SJSA1 (cell line): ENCODE results near the gene KRI1. TPM values are rescaled to one million over a fixed set of nuclear protein-coding genes. Genes with fewer than 3 reads are reported as not detected.
"Not testable (repeated sequence)": the region's sequence is repeated elsewhere in the genome, so short reads cannot be mapped to it uniquely, and the experiment has no call there.

Experiments used
- DNase-seq, 2 experiments: peaks; one replicate each; pipeline ENCODE4 v3.0.0-alpha.2; 2015 to 2020; ENCODE audit warnings: low spot score in 2 of 2, low read depth in 1 of 2
- H3K27ac ChIP-seq: fragments of 250-450 bp; sonication (Bioruptor Pico); 2 replicates; pipeline ENCODE4 v1.5.1; 2020; ENCODE audit warnings: mild to moderate bottlenecking, moderate library complexity
- H3K27me3 ChIP-seq: fragments of 250-450 bp; sonication (Bioruptor Pico); replicated peaks from 2 replicates; pipeline ENCODE4 v1.5.1; 2020; ENCODE audit warnings: mild to moderate bottlenecking, moderate library complexity
- H3K36me3 ChIP-seq: fragments of 250-450 bp; sonication (Bioruptor Pico); 2 replicates; pipeline ENCODE4 v1.5.1; 2020; ENCODE audit warnings: mild to moderate bottlenecking
- H3K4me1 ChIP-seq: fragments of 250-450 bp; sonication (Bioruptor Pico); replicated peaks from 2 replicates; pipeline ENCODE4 v1.6.1; 2021; ENCODE audit warnings: mild to moderate bottlenecking
- H3K4me3 ChIP-seq: fragments of 250-450 bp; sonication (Bioruptor Pico); 2 replicates; pipeline ENCODE4 v1.5.1; 2020; ENCODE audit warnings: mild to moderate bottlenecking
- H3K9me3 ChIP-seq: fragments of 250-450 bp; sonication (Bioruptor Pico); replicated peaks from 2 replicates; pipeline ENCODE4 v1.5.1; 2020; ENCODE audit warnings: mild to moderate bottlenecking
- total RNA-seq: library from RNA; depleted of rRNA; stranded (reverse); fragments of >200 nt; shearing (Covaris generic); gene quantifications from 2 replicates; pipeline ENCODE4 v1.2.3, GENCODE V29; 2014

The KRI1 gene
- total RNA-seq, 1 experiment from 2014 or later: 15.2 TPM

DNA sequence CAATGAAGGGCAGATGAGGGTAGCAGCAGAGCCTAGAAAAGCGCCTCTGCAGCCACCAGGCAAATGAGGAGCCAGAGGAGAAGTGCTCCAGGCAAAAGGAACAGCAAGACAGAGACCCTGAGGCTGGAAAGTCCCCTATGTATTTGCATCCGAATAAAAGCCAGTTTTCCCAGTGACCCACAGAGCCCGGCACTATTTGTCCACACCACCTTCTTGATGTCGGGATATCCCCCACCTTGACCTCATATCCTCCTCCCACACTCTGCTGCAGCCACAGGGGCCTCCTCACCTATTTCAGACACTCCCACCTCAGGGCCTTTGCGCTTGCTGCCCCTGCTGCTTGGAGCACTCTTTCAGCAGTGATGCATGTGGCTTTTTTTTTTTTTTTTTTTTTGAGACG is 15.5 kb downstream of the KRI1 start:
- Histone ChIP-seq H3K4me3 (no peak overlapping the region), H3K27ac (no peak overlapping the region), H3K9me3 (no peaks in the 10 kb centered on the region), H3K36me3 (peaks cover 77% of the 10 kb centered on the region), H3K4me1 (no peaks in the 10 kb centered on the region), H3K27me3 (no peaks in the 10 kb centered on the region)
- no peak for DNase-seq

GRCh38 chr19:10549733-10550132 is 16.1 kb downstream of the KRI1 start:
- H3K27ac ChIP-seq: no peak overlapping the region
- H3K36me3 ChIP-seq: peaks cover 71% of the 10 kb centered on the region
- H3K27me3 ChIP-seq: no peaks in the 10 kb centered on the region
- H3K9me3 ChIP-seq: no peaks in the 10 kb centered on the region
- no peak overlapping the region for H3K4me3 ChIP-seq
- no peak for DNase-seq
- peaks cover 3% of the 10 kb centered on the region for H3K4me1 ChIP-seq

DNA sequence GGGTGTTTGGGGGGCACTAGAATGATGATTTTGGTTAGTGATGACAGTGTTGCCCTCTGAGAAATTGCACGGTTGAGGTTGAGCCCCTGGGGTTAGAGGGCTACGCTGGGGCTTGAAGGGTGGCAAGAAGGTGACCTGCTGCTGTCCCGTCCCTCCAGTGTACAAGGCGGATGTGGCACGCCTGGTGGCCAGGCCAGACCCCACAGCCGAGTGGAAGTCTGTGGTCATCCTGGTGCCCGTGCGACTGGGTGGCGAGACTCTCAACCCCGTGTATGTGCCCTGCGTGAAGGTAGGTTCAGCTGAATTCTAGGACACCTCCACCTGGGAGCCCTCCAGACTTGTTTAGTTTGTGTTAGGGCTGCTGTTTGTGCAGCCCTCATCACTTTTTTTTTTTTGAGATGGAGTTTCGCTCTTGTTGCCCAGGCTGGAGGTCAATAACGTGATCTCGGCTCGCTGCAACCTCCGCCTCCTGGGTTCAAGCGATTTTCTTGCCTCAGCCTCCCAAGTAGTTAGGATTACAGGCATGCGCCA is 17.0 kb downstream of the KRI1 start:
- Histone ChIP-seq H3K4me1 (peaks cover 8% of the 10 kb centered on the region), H3K27ac (no peak overlapping the region), H3K9me3 (no peaks in the 10 kb centered on the region), H3K36me3 (peaks cover 65% of the 10 kb centered on the region), H3K4me3 (no peak overlapping the region), H3K27me3 (no peaks in the 10 kb centered on the region)
- no peak for DNase-seq

DNA sequence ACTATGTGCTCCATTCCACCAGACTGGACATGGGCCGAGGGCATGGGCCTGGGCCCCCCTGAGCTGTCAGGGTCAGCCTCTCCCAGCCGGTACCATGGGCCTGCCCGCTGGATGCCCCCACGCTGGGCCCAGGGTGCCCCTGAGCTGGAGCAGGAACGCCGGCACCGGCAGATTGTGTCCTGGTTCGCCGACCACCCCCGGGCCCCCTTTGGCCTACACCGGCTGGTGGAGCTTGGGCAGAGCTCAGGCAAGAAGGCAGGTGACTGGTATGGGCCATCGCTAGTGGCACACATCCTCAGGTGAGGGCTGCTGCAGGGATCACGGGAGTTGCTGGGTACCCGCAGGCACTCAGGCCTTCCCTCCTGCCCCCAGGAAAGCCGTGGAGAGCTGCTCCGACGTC is 19.0 kb downstream of the KRI1 start:
- peaks cover 12% of the 10 kb centered on the region for H3K4me1 ChIP-seq
- H3K4me3 ChIP-seq: no peak overlapping the region
- H3K27ac ChIP-seq: no peak overlapping the region
- H3K27me3 ChIP-seq: no peaks in the 10 kb centered on the region
- DNase-seq: no peak
- peaks cover 47% of the 10 kb centered on the region for H3K36me3 ChIP-seq
- H3K9me3 ChIP-seq: 0 out of 2 replicates have a peak, but pooled peaks cover 6% of the 10 kb centered on the region

DNA sequence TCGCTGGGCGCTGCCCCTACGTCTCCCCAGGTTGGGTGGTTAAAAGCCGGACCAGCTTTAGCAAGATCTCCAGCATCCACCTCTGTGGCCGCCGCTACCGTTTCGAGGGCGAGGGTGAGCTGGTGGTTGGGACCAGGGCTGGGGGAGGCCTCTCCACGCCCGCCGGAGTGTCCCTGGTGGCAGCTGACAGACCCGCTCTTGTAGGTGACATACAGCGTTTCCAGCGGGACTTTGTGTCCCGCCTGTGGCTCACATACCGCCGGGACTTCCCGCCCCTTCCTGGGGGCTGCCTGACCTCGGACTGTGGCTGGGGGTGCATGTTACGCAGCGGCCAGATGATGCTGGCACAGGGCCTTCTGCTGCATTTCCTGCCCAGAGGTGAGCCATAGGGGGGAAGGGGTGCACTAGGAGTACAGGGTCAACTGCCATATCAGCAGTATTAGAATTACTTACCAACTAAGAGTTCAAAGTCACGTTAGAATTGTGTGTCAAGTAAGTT is 21.0 kb downstream of the KRI1 start:
- no peak for DNase-seq
- Histone ChIP-seq H3K27ac (no peak overlapping the region), H3K4me1 (peaks cover 12% of the 10 kb centered on the region), H3K27me3 (no peaks in the 10 kb centered on the region), H3K36me3 (peaks cover 31% of the 10 kb centered on the region), H3K9me3 (0 out of 2 replicates have a peak, but pooled peaks cover 6% of the 10 kb centered on the region), H3K4me3 (peak overlapping the region; percentile 100)

DNA sequence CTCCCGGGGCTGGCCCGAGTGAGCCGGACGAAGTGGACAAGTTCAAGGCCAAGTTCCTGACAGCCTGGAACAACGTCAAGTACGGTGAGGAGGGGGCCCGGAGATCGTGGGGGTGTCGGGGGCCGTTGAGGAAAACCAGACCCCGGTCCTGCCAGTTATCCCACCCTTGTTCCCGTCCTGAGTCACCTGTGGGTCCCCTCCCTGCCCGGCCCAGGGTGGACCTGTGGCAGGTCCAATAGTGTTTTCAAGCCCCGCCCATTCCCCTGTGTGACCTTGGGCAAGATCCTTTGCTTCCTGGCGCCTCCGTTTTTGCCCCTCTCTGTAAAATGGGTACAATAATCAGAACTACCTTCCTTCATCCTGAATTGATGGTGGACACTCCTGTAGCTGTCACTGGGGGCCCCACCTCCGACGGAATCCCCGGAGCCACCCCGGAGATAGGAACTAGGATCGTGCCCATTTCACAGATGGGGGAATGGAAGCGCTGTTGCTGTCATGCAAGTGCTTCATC is 21.5 kb downstream of the KRI1 start:
- H3K4me3 ChIP-seq: peak overlapping the region; percentile 100
- H3K9me3 ChIP-seq: 0 out of 2 replicates have a peak, but pooled peaks cover 6% of the 10 kb centered on the region
- peaks cover 12% of the 10 kb centered on the region for H3K4me1 ChIP-seq
- no peak for DNase-seq
- H3K27me3 ChIP-seq: no peaks in the 10 kb centered on the region
- peaks cover 26% of the 10 kb centered on the region for H3K36me3 ChIP-seq
- H3K27ac ChIP-seq: peak overlapping the region; percentile 64

GRCh38 chr19:10543420-10544241 is 22.2 kb downstream of the KRI1 start, which contains the start of gene ATG4D:
Gene ATG4D (plus strand): TSS chr19:10543904. CDS start chr19:10544091, 187 bp downstream.
- peaks cover 12% of the 10 kb centered on the region for H3K4me1 ChIP-seq
- H3K27ac ChIP-seq: peak within 1 kb of the TSS; percentile 64
- peaks cover 19% of the 10 kb centered on the region for H3K36me3 ChIP-seq
- peak within 1 kb of the TSS; percentile 100 for H3K4me3 ChIP-seq
- no peaks in the 10 kb centered on the region for H3K27me3 ChIP-seq
- 0 out of 2 replicates have a peak, but pooled peaks cover 6% of the 10 kb centered on the region for H3K9me3 ChIP-seq
- DNase-seq: peak; percentile 67 to 74

GRCh38 chr19:10543059-10543419 is 22.8 kb downstream of the KRI1 start:
- Histone ChIP-seq H3K27ac (no peak overlapping the region), H3K4me3 (peak overlapping the region; percentile 100; the same call in 1 of the 2 replicates), H3K36me3 (peaks cover 15% of the 10 kb centered on the region), H3K9me3 (0 out of 2 replicates have a peak, but pooled peaks cover 6% of the 10 kb centered on the region), H3K4me1 (peaks cover 12% of the 10 kb centered on the region), H3K27me3 (no peaks in the 10 kb centered on the region)
- no peak for DNase-seq

DNA sequence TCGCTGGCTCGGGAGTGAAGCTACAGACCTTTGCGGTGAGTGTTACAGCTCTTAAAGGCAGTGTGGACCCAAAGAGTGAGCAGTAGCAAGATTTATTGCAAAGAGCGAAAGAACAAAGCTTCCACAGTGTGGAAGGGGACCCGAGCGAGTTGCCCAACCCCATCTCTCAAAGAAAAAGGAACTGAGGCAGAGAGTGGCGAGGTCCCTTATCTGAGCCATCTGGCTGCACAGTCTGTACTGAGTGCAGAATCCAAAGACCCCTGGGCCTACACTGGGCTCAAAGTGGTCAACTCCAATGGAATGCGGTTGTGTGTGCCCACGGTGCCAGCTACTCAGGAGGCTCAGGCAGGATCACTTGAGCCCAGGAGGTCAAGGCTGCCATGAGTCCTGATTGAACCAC is 26.8 kb downstream of the KRI1 start:
- DNase-seq, H3K4me3 ChIP-seq, H3K36me3 ChIP-seq, H3K9me3 ChIP-seq, H3K4me1 ChIP-seq, H3K27me3 ChIP-seq, H3K27ac ChIP-seq: not testable (repeated sequence)

DNA sequence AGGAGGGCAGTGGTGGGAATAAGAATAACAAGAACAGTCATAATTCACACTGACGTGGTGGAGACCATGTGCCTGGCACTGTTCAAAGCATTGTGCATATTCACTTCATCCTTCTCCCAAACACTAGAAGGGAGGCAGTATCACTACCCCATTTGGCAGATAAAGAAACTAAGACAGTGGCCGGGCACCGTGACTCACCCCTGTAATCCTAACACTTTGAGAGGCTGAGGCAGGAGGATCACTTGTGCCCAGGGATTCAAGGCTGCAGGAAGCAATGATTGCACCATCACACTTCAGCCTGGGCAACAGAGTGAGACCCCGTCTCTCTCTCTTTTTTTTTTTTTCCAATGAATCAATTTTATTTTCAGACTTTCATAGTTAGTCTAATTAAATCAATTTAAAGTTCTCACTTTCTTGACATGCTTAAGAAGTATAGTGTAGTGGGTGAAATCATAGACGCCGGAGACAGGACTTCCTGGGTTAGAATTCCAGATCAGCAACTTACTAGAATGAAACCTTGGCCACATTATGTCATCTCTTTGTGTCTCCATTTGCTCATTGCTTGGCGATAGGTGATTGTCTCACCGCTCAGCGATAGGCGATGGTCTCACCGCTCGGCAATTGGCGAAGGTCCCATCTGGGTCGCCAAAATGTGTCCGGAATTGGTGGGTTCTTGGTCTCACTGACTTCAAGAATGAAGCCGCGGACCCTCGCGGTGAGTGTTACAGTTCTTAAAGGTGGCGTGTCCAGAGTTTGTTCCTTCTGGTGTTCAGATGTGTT is 27.4 kb downstream of the KRI1 start:
- H3K4me1 ChIP-seq: peaks cover 6% of the 10 kb centered on the region
- no peak overlapping the region for H3K27ac ChIP-seq
- H3K9me3 ChIP-seq: 0 out of 2 replicates have a peak, but pooled peaks cover 6% of the 10 kb centered on the region

GRCh38 chr19:10537668-10538067 is 28.1 kb downstream of the KRI1 start:
- H3K27me3 ChIP-seq: 0 out of 2 replicates have a peak, but pooled peaks cover 5% of the 10 kb centered on the region
- H3K9me3 ChIP-seq: 0 out of 2 replicates have a peak, but pooled peaks cover 2% of the 10 kb centered on the region
- no peaks in the 10 kb centered on the region for H3K36me3 ChIP-seq
- no peak for DNase-seq
- no peak overlapping the region for H3K4me3 ChIP-seq
- 0 out of 2 replicates have a peak, but pooled peaks cover 4% of the 10 kb centered on the region for H3K4me1 ChIP-seq
- H3K27ac ChIP-seq: no peak overlapping the region

More for the DNA sequence above, 27.4 kb downstream of the KRI1 start:
- 0 out of 2 replicates have a peak, but pooled peaks cover 5% of the 10 kb centered on the region for H3K27me3 ChIP-seq
- no peaks in the 10 kb centered on the region for H3K36me3 ChIP-seq
- no peak overlapping the region for H3K4me3 ChIP-seq
- no peak for DNase-seq

GRCh38 chr19:10535613-10536012 is 30.2 kb downstream of the KRI1 start:
- Histone ChIP-seq H3K36me3 (no peaks in the 10 kb centered on the region), H3K4me1 (0 out of 2 replicates have a peak, but pooled peaks cover 4% of the 10 kb centered on the region), H3K27me3 (0 out of 2 replicates have a peak, but pooled peaks cover 5% of the 10 kb centered on the region), H3K27ac (no peak overlapping the region), H3K4me3 (no peak overlapping the region), H3K9me3 (0 out of 2 replicates have a peak, but pooled peaks cover 2% of the 10 kb centered on the region)
- DNase-seq: no peak
